SHP77 (cell line): Measurements from ENCODE around the gene APCDD1L.

Experiments used
- DNase-seq, 2 experiments: peaks; one replicate each; lab custom pipeline; 2025; lab: John Stamatoyannopoulos, UW

APCDD1L gene

GRCh38 chr20:58515233-58516212 is at the start of gene APCDD1L:
Gene APCDD1L (minus strand): TSS chr20:58515399. CDS start chr20:58514707, 692 bp downstream.
- DNase-seq, result no peak

GRCh38 chr20:58559368-58559729 is 44.1 kb upstream of the APCDD1L start:
- no peak for DNase-seq

- DNase-seq, result no peak
Measured at GRCh38 chr20:58558486-58559367, 43.5 kb upstream of the APCDD1L start.

- DNase-seq, result no peak
Measured at GRCh38 chr20:58557733-58558342, 42.6 kb upstream of the APCDD1L start.

- no peak for DNase-seq
Measured at GRCh38 chr20:58556961-58557360, 41.8 kb upstream of the APCDD1L start.

- no peak for DNase-seq
Measured at GRCh38 chr20:58555078-58555765, 40.0 kb upstream of the APCDD1L start.

- no peak for DNase-seq
Measured at GRCh38 chr20:58554541-58554940, 39.3 kb upstream of the APCDD1L start.

GRCh38 chr20:58553841-58554240 is 38.6 kb upstream of the APCDD1L start:
- DNase-seq, result no peak

GRCh38 chr20:58553166-58553696 is 38.0 kb upstream of the APCDD1L start:
- DNase-seq, result no peak

GRCh38 chr20:58552366-58552934 is 37.3 kb upstream of the APCDD1L start:
- no peak for DNase-seq

- DNase-seq, result no peak
Measured at GRCh38 chr20:58551631-58552030, 36.4 kb upstream of the APCDD1L start.

- no peak for DNase-seq
Measured at GRCh38 chr20:58550275-58551059, 35.3 kb upstream of the APCDD1L start.

- DNase-seq, result no peak
Measured at GRCh38 chr20:58549231-58550209, 34.3 kb upstream of the APCDD1L start.

- no peak for DNase-seq
Measured at GRCh38 chr20:58547623-58548475, 32.6 kb upstream of the APCDD1L start.

GRCh38 chr20:58546756-58547622 is 31.8 kb upstream of the APCDD1L start:
- no peak for DNase-seq

- DNase-seq, result no peak
Measured at GRCh38 chr20:58546416-58546711, 31.2 kb upstream of the APCDD1L start.
